Fibroblast of lung (primary cell): ENCODE measurements around the gene RSL24D1. TPM values are rescaled to one million over a fixed set of nuclear protein-coding genes. Genes with fewer than 3 reads are reported as not detected.

Experiments used
- DNase-seq, 2 donors: peaks; one replicate each; pipeline versions ENCODE4 v3.0.0 to v3.0.0-alpha.2; 2010; ENCODE audit warnings: low read depth in 2 of 2
- H2AFZ ChIP-seq: 2 replicates; pipeline ENCODE4 v1.5.1; 2012; ENCODE audit warnings: low read length, control low read depth, inconsistent platforms
- H3K27ac ChIP-seq: 2 replicates; pipeline ENCODE4 v1.5.1; 2011; ENCODE audit warnings: low read length, control low read depth; ENCODE audit not compliant: insufficient read depth
- H3K27me3 ChIP-seq: 2 replicates; pipeline ENCODE4 v1.5.1; 2011; ENCODE audit warnings: mild to moderate bottlenecking, low read length; ENCODE audit not compliant: control insufficient read depth, insufficient read depth
- H3K36me3 ChIP-seq: 2 replicates; pipeline ENCODE4 v1.5.1; 2011; ENCODE audit warnings: low read length; ENCODE audit not compliant: control insufficient read depth, insufficient read depth
- H3K4me1 ChIP-seq: 2 replicates; pipeline ENCODE4 v1.5.1; 2011; ENCODE audit warnings: low read length; ENCODE audit not compliant: control insufficient read depth, insufficient read depth; ENCODE audit errors: extremely low read depth
- H3K4me2 ChIP-seq: 2 replicates; pipeline ENCODE4 v1.5.1; 2011; ENCODE audit warnings: low read length, control low read depth; ENCODE audit not compliant: insufficient read depth; ENCODE audit errors: extremely low read depth
- H3K4me3 ChIP-seq, 4 experiments: fragments of 200-600 bp in 1 of 4; sonication (generic) in 1 of 4; replicated peaks in 1 of 4; 2 replicates each; pipeline ENCODE4 v1.5.1; 2011 to 2016; ENCODE audit warnings: low read length in 4 of 4, low read depth in 3 of 4, mild to moderate bottlenecking in 3 of 4, control low read depth in 2 of 4, inconsistent platforms in 1 of 4, mixed read lengths in 1 of 4; ENCODE audit not compliant: insufficient read depth in 1 of 4; ENCODE audit errors: control extremely low read depth in 1 of 4
- H3K79me2 ChIP-seq: 2 replicates; pipeline ENCODE4 v1.5.1; 2012; ENCODE audit warnings: mild to moderate bottlenecking, low read length, inconsistent platforms; ENCODE audit not compliant: control insufficient read depth, insufficient read depth
- H3K9ac ChIP-seq: 2 replicates; pipeline ENCODE4 v1.5.1; 2011; ENCODE audit warnings: mild to moderate bottlenecking, low read length, control low read depth; ENCODE audit not compliant: insufficient read depth
- H3K9me3 ChIP-seq: 2 replicates; pipeline ENCODE4 v1.5.1; 2012; ENCODE audit warnings: low read depth, low read length; ENCODE audit not compliant: control insufficient read depth, insufficient read depth
- H4K20me1 ChIP-seq: 2 replicates; pipeline ENCODE4 v1.5.1; 2011; ENCODE audit warnings: low read length; ENCODE audit not compliant: control insufficient read depth, insufficient read depth; ENCODE audit errors: extremely low read depth
- EZH2 ChIP-seq: IDR thresholded peaks from 2 replicates; pipeline ENCODE4 v1.5.1; 2012; ENCODE audit warnings: low read length, control low read depth, mild to moderate bottlenecking; ENCODE audit errors: missing control alignments
- polyA plus RNA-seq, 2 donors: library from polyadenylated mRNA; depleted of rRNA in 1 of 2; stranded (reverse) in 1 of 2; unstranded in 1 of 2; fragments of >200 nt; gene quantifications; 2 replicates each; pipeline ENCODE4 v1.2.1, GENCODE V29; 2011 to 2012; ENCODE audit warnings: missing spikeins in 1 of 2
- total RNA-seq: library from RNA; depleted of rRNA; stranded (reverse); fragments of >200 nt; gene quantifications from 2 replicates; pipeline ENCODE4 v1.2.1, GENCODE V29; 2014
- TF ChIP-seq, protein P1 (sequence below), 2 donors: IDR thresholded peaks in 1 of 2; conservative IDR thresholded peaks in 1 of 2; 1 replicate in 1 of 2; 2 replicates in 1 of 2; pipeline ENCODE4 v1.5.1; 2011 to 2012; ENCODE audit warnings: low read length in 2 of 2, control low read depth in 1 of 2, inconsistent platforms in 1 of 2, low read depth in 1 of 2, mild to moderate bottlenecking in 1 of 2

Gene RSL24D1
- total and polyA plus RNA-seq, 2 donors (not counting 1 experiment from before 2014, with no cell fraction given) = 56.8 to 117 TPM

DNA sequence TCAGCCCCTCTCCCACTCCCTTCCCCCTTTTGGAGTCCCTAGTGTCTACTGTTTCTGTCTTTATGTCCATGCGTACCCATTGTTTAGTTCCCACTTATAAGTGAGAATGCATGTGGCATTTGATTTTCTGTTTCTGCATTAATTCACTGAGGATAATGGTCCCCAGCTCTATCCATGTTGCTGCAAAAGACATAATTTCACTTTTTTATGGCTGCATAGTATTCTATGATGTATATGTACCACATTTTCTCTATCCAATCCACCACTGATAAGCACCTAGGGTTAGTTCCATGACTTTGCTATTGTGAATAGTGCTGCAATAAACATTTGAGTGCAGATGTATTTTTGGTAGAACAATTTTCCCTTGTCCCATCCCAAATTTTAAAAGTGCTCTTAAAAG, 34.2 kb upstream of the RSL24D1 start:
- Histone ChIP-seq H3K9me3 (no peaks in the 10 kb centered on the region), H3K9ac (no peak overlapping the region), H3K4me3 (no peak overlapping the region), H3K27me3 (no peaks in the 10 kb centered on the region), H3K4me2 (no peak overlapping the region), H3K36me3 (no peaks in the 10 kb centered on the region), H2AFZ (no peak overlapping the region), H4K20me1 (no peaks in the 10 kb centered on the region), H3K79me2 (no peaks in the 10 kb centered on the region), H3K27ac (no peak overlapping the region), H3K4me1 (no peaks in the 10 kb centered on the region)
- DNase-seq = no peak
- TF ChIP-seq, protein P1, sequence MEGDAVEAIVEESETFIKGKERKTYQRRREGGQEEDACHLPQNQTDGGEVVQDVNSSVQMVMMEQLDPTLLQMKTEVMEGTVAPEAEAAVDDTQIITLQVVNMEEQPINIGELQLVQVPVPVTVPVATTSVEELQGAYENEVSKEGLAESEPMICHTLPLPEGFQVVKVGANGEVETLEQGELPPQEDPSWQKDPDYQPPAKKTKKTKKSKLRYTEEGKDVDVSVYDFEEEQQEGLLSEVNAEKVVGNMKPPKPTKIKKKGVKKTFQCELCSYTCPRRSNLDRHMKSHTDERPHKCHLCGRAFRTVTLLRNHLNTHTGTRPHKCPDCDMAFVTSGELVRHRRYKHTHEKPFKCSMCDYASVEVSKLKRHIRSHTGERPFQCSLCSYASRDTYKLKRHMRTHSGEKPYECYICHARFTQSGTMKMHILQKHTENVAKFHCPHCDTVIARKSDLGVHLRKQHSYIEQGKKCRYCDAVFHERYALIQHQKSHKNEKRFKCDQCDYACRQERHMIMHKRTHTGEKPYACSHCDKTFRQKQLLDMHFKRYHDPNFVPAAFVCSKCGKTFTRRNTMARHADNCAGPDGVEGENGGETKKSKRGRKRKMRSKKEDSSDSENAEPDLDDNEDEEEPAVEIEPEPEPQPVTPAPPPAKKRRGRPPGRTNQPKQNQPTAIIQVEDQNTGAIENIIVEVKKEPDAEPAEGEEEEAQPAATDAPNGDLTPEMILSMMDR (conservative IDR thresholded peaks at IDR 0.05 in 1 of 2, IDR thresholded peaks at IDR 0.05 in 1 of 2; ENCODE audit: low read depth in 1 of 2, low read length in 2 of 2) = no peak
- no peak for TF ChIP-seq EZH2

GRCh38 chr15:55230051-55230670, 33.4 kb upstream of the RSL24D1 start:
- no peak for TF ChIP-seq EZH2
- TF ChIP-seq, protein P1 (conservative IDR thresholded peaks at IDR 0.05 in 1 of 2, IDR thresholded peaks at IDR 0.05 in 1 of 2; ENCODE audit: low read depth in 1 of 2, low read length in 2 of 2) = no peak
- Histone ChIP-seq H3K4me2 (no peak overlapping the region), H3K79me2 (no peaks in the 10 kb centered on the region), H3K4me1 (no peaks in the 10 kb centered on the region), H3K9ac (no peak overlapping the region), H3K27ac (no peak overlapping the region), H3K4me3 (no peak overlapping the region), H3K36me3 (no peaks in the 10 kb centered on the region), H3K27me3 (no peaks in the 10 kb centered on the region), H3K9me3 (no peaks in the 10 kb centered on the region), H4K20me1 (no peaks in the 10 kb centered on the region), H2AFZ (no peak overlapping the region)
- peak; percentile 24 to 76 for DNase-seq

- no peak overlapping the region for H2AFZ ChIP-seq
- no peak overlapping the region for H3K4me3 ChIP-seq
- no peak for DNase-seq
- H3K79me2 ChIP-seq = no peaks in the 10 kb centered on the region
- no peaks in the 10 kb centered on the region for H3K9me3 ChIP-seq
- H3K27ac ChIP-seq = no peak overlapping the region
- TF ChIP-seq EZH2 = no peak
- TF ChIP-seq, protein P1 (conservative IDR thresholded peaks at IDR 0.05 in 1 of 2, IDR thresholded peaks at IDR 0.05 in 1 of 2; ENCODE audit: low read depth in 1 of 2, low read length in 2 of 2) = no peak
- H3K4me2 ChIP-seq = no peak overlapping the region
- no peaks in the 10 kb centered on the region for H3K27me3 ChIP-seq
- H4K20me1 ChIP-seq = no peaks in the 10 kb centered on the region
- no peak overlapping the region for H3K9ac ChIP-seq
- H3K36me3 ChIP-seq = no peaks in the 10 kb centered on the region
- H3K4me1 ChIP-seq = peaks cover 5% of the 10 kb centered on the region
These were observed 29.4 kb upstream of the RSL24D1 start for GRCh38 chr15:55226127-55226526.
